HG03457 (cell line): ENCODE measurements around the gene MLYCD.

Source experiments
- ATAC-seq: cut with Tn5 transposase; IDR thresholded peaks from one replicate; pipeline ENCODE4 v1.9.1; 2021; ENCODE audit warnings: moderate number of reproducible peaks; ENCODE audit not compliant: unreplicated experiment

Gene MLYCD

GRCh38 chr16:83953796-83954576 is 55.1 kb downstream of the MLYCD start:
- ATAC-seq = no peak

- no peak for ATAC-seq
Observed at GRCh38 chr16:83954577-83955016, 55.7 kb downstream of the MLYCD start.

- no peak for ATAC-seq
Observed at GRCh38 chr16:83955218-83956130, 56.6 kb downstream of the MLYCD start.

GRCh38 chr16:83956336-83957289 is 57.7 kb downstream of the MLYCD start:
- ATAC-seq = no peak

GRCh38 chr16:83957296-83957855 is 58.5 kb downstream of the MLYCD start:
- ATAC-seq = no peak

- ATAC-seq = no peak
Observed at GRCh38 chr16:83958137-83958845, 59.4 kb downstream of the MLYCD start.

- ATAC-seq = no peak
Observed at GRCh38 chr16:83958846-83959565, 60.1 kb downstream of the MLYCD start.

- no peak for ATAC-seq
Observed at GRCh38 chr16:83959656-83960434, 60.9 kb downstream of the MLYCD start.

- ATAC-seq = no peak
Observed at GRCh38 chr16:83960521-83961249, 61.8 kb downstream of the MLYCD start.

GRCh38 chr16:83961591-83961990 is 62.7 kb downstream of the MLYCD start:
- no peak for ATAC-seq

- ATAC-seq = no peak
Observed at GRCh38 chr16:83963277-83964119, 64.6 kb downstream of the MLYCD start.

- ATAC-seq = no peak
Observed at GRCh38 chr16:83964684-83965443, 65.9 kb downstream of the MLYCD start.

GRCh38 chr16:83965444-83966152 is 66.7 kb downstream of the MLYCD start:
- ATAC-seq = no peak

GRCh38 chr16:83966153-83966696 is 67.3 kb downstream of the MLYCD start:
- ATAC-seq = no peak

- no peak for ATAC-seq
Observed at GRCh38 chr16:83967091-83967490, 68.2 kb downstream of the MLYCD start.
